Ovary (tissue), 9 donors: ENCODE data around the gene GJB6. TPM values are rescaled to one million over a fixed set of nuclear protein-coding genes. Genes with fewer than 3 reads are reported as not detected.

ENCODE experiments used
- DNase-seq, 5 donors: peaks; one replicate each; pipeline ENCODE4 v3.0.0-alpha.2; 2019 to 2020
- H3K27ac ChIP-seq, 2 donors: fragments of 200-600 bp; one replicate each; pipeline versions ENCODE4 v1.5.1 to v1.8.0; 2019 to 2022
- H3K27me3 ChIP-seq: fragments of 200-600 bp; one replicate; pipeline ENCODE4 v1.8.0; 2022
- H3K36me3 ChIP-seq: fragments of 200-600 bp; sonication (generic); one replicate; pipeline ENCODE4 v1.5.1; 2019
- H3K4me1 ChIP-seq: one replicate; pipeline ENCODE4 v1.8.1; 2013; ENCODE audit warnings: mild to moderate bottlenecking, moderate library complexity; ENCODE audit not compliant: insufficient read depth
- H3K4me3 ChIP-seq: fragments of 200-600 bp; sonication (generic); one replicate; pipeline ENCODE4 v1.5.1; 2017
- H3K9me3 ChIP-seq, 2 donors: fragments of 200-600 bp in 1 of 2; sonication (generic) in 1 of 2; one replicate each; pipeline versions ENCODE4 v1.5.1 to v1.8.1; 2013 to 2019; ENCODE audit warnings: mild to moderate bottlenecking in 1 of 2, moderate library complexity in 1 of 2
- CTCF ChIP-seq, 3 donors: fragments of 450-650 bp in 2 of 3; fragments of 200-600 bp in 1 of 3; IDR thresholded peaks; one replicate each; pipeline versions ENCODE4 v1.5.1 to v1.8.0; 2016 to 2022; ENCODE audit warnings: antibody characterized with exemption in 3 of 3, mild to moderate bottlenecking in 1 of 3
- EP300 ChIP-seq: sonication (generic); formaldehyde crosslinking; IDR thresholded peaks from one replicate; pipeline ENCODE4 v1.6.1; 2017; ENCODE audit warnings: antibody characterized with exemption
- POLR2A ChIP-seq: fragments of 450-650 bp; IDR thresholded peaks from one replicate; pipeline ENCODE4 v1.6.1; 2017; ENCODE audit warnings: antibody characterized with exemption, mild to moderate bottlenecking, moderate library complexity
- WGBS, 3 donors: extraction: QIAGEN DNeasy Blood & Tissue Kit in 1 of 3; methylation state at CpG; one replicate each; pipeline versions ENCODE4 v1.1.5 to v1.1.7; 2013 to 2017; 5-methylcytosine and 5-hydroxymethylcytosine counted together
- intact Hi-C, 4 donors: fragments of 100-400 bp; cut with DNase I; formaldehyde crosslinking; loops; one replicate each; pipeline versions ENCODE4 v1.11.0 to v1.15.1; 2022 to 2023
- polyA plus RNA-seq, 2 donors: library from polyadenylated mRNA; stranded (reverse); fragments of 200-250 nt in 1 of 2; fragments of 350-450 nt in 1 of 2; fragmentation: Illumina TruSeq in 1 of 2; extraction: RNeasy Lipid Tissue Mini Kit (QIAGEN cat#74804) in 1 of 2; gene quantifications; one replicate each; pipeline ENCODE4 v1.2.3, GENCODE V29; 2013 to 2014
- total RNA-seq, 7 donors: library from RNA; depleted of rRNA in 2 of 7; stranded (reverse); fragments of >200 nt in 2 of 7; fragmentation: NEBNext Ultra II Directional in 3 of 7; extraction: Animal tissue kit (Norgen Biotek cat#: 25700) in 3 of 7; gene quantifications; one replicate each; pipeline versions ENCODE4 v1.1.0 to v1.2.4, GENCODE V29; 2016 to 2023
- donor health status: DM: no; HTN: no; CAD: no; lungs with moderate emphysema.
- donor health status: DM: no; HTN: no; CAD: no.
- donor health status: Bipolar disorder and iron deficiency.
- donor health status: DM: yes; HTN: yes; CAD: no.
- donor health status: DM: no; HTN: no; CAD: no.
- donor health status: DM: yes; HTN: yes; CAD: no.

GJB6 gene
- total and polyA plus RNA-seq, 9 donors: not detected

DNA sequence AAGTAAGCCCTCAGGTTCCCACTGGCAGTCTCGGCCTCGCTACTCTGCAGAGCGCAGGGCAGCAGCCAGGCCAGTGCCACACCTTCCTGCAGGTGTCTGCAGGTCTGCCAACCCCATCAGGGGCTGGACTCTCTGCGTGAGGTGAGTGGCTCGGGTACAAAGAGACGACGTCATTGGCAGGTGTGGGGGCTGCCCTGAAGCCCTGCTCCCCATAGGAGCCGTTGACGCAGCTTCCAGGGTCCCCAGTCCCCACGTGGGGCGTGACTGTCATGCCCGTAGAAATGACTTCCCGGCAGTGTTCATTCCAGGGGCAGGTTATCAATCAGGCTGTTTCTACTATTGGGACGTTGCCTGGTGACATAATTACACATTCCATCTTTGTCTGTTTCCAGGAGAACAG lies 15.3 kb upstream of the GJB6 start:
- 65 to 82% (median 75%) methylated on average over 14 of the region's 14 CpGs for WGBS, 3 donors
- H3K4me1 ChIP-seq: no peaks in the 10 kb centered on the region
- TF ChIP-seq CTCF (IDR thresholded peaks at IDR 0.05): no peak
- TF ChIP-seq EP300: no peak
- TF ChIP-seq POLR2A: no peak
- H3K9me3 ChIP-seq: no peaks in the 10 kb centered on the region
- no peaks in the 10 kb centered on the region for H3K36me3 ChIP-seq
- H3K27ac ChIP-seq: no peak overlapping the region
- H3K4me3 ChIP-seq: no peak overlapping the region
- no peak for DNase-seq
- intact Hi-C loops: no loop called here
- H3K27me3 ChIP-seq: no peaks in the 10 kb centered on the region

GRCh38 chr13:20241593-20241992 lies 9.5 kb upstream of the GJB6 start:
- DNase-seq: no peak
- H3K9me3 ChIP-seq: no peaks in the 10 kb centered on the region
- H3K4me1 ChIP-seq: no peaks in the 10 kb centered on the region
- no peak overlapping the region for H3K4me3 ChIP-seq
- H3K27me3 ChIP-seq: no peaks in the 10 kb centered on the region
- 73 to 86% (median 79%) methylated on average over 2 of the region's 2 CpGs for WGBS, 3 donors
- no peaks in the 10 kb centered on the region for H3K36me3 ChIP-seq
- H3K27ac ChIP-seq: no peak overlapping the region
- intact Hi-C loops: no loop called here
- no peak for TF ChIP-seq EP300
- TF ChIP-seq CTCF (IDR thresholded peaks at IDR 0.05): no peak
- TF ChIP-seq POLR2A: no peak

DNA sequence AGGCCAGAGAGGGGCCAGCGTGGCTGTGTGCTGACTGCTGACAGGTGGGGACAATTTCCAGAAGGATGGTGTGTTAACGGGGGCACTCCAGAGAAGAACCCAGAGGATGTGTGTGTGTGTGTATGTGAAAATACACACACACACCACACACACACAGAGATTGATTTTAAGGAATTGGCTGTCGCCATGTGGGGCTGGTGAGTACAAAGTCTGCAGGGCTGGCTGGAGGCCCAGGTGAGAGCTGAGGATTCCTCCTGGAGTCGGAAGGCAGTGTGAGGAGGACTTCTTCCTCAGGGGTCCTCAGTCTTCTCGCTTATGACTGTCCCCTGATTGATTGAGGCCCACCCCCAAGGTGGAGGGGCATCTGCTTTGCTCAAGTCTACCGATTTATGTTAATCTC lies 7.6 kb upstream of the GJB6 start:
- Histone ChIP-seq H3K27me3 (no peaks in the 10 kb centered on the region), H3K9me3 (no peaks in the 10 kb centered on the region), H3K36me3 (no peaks in the 10 kb centered on the region), H3K4me3 (no peak overlapping the region), H3K27ac (no peak overlapping the region), H3K4me1 (no peaks in the 10 kb centered on the region)
- no peak for DNase-seq
- intact Hi-C loops: no loop called here
- 69 to 75% (median 71%) methylated on average over 6 of the region's 6 CpGs for WGBS, 3 donors
- TF ChIP-seq POLR2A (no peak), CTCF (IDR thresholded peaks at IDR 0.05) (no peak), EP300 (no peak)

GRCh38 chr13:20232556-20233277 lies 598 bp upstream of the GJB6 start:
- TF ChIP-seq EP300: no peak
- TF ChIP-seq POLR2A: no peak
- no peak for TF ChIP-seq CTCF (IDR thresholded peaks at IDR 0.05)
- DNase-seq: no peak
- no peak overlapping the region for H3K4me3 ChIP-seq
- 31 to 43% (median 38%) methylated on average over 23 to 25 of the region's 25 CpGs for WGBS, 3 donors
- H3K27ac ChIP-seq: no peak overlapping the region
- intact Hi-C loops: no loop called here
- H3K4me1 ChIP-seq: peaks cover 2% of the 10 kb centered on the region
- no peaks in the 10 kb centered on the region for H3K36me3 ChIP-seq
- no peaks in the 10 kb centered on the region for H3K9me3 ChIP-seq
- no peaks in the 10 kb centered on the region for H3K27me3 ChIP-seq
